Duodenal mucosa (tissue), 2 donors: ENCODE data around the gene HGS.

ENCODE experiments used
- H3K27ac ChIP-seq: one replicate; pipeline ENCODE4 v1.7.0; 2013; ENCODE audit warnings: low read depth, low read length
- H3K27me3 ChIP-seq, 2 donors: one replicate each; pipeline ENCODE4 v1.7.0; 2013; ENCODE audit warnings: low read length in 2 of 2, control low read depth in 1 of 2; ENCODE audit not compliant: insufficient read depth in 2 of 2, control insufficient read depth in 1 of 2
- H3K36me3 ChIP-seq, 2 donors: one replicate each; pipeline ENCODE4 v1.7.0; 2013; ENCODE audit warnings: low read length in 2 of 2, control low read depth in 1 of 2; ENCODE audit not compliant: insufficient read depth in 2 of 2, control insufficient read depth in 1 of 2
- H3K4me1 ChIP-seq, 2 donors: one replicate each; pipeline ENCODE4 v1.7.0; 2013; ENCODE audit warnings: low read length in 2 of 2, control low read depth in 1 of 2; ENCODE audit not compliant: insufficient read depth in 2 of 2, control insufficient read depth in 1 of 2
- H3K4me3 ChIP-seq, 2 donors: one replicate each; pipeline ENCODE4 v1.7.0; 2013; ENCODE audit warnings: low read length in 2 of 2, low read depth in 1 of 2
- H3K9ac ChIP-seq, 2 donors: one replicate each; pipeline ENCODE4 v1.7.0; 2013; ENCODE audit warnings: low read length in 2 of 2, low read depth in 1 of 2
- H3K9me3 ChIP-seq, 2 donors: one replicate each; pipeline ENCODE4 v1.7.0; 2013; ENCODE audit warnings: low read length in 2 of 2, control low read depth in 1 of 2; ENCODE audit not compliant: control insufficient read depth in 1 of 2

HGS gene

DNA sequence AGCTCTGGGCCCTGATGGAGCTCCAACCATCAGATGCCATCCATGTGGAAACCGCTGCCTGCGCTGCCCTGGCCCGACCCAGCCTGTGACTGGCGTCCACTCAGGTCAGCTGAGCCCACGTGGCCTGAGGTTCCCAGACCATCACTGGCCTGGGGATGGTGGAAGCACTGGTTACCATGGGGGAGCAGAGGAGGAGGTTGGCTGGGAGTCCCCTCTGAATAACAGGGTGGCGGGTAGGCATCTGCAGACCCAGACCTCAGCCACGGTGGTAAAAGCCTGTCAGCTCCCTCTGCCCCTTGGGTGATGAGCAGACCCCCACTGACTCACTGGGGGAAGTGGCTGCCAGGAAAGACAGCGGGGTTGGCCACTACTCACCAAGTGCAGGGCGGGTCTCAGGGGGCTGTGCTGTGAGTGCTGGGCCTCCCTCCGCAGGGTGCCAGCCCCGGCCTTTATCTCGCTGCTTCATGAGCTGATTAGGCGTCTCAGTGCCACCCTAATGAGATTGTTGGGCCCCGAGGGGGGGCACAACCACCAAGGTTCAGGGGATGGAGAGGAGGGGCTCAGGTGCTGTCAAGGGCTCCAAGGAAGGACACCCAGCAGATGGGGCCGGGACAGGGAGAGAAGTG is 27.6 kb upstream of the HGS start, which contains the start of gene PDE6G:
PDE6G (minus strand) TSS at position 425 of the 626 bp plus-strand sequence. CDS start 3,237 bp downstream, outside the sequence.
- Histone ChIP-seq H3K27ac (no peak within 1 kb of the TSS), H3K4me1 (peaks cover 3 to 5% of the 10 kb centered on the region in 2 donors), H3K4me3 (no peak within 1 kb of the TSS), H3K36me3 (no peaks in the 10 kb centered on the region), H3K27me3 (no peaks in the 10 kb centered on the region), H3K9me3 (no peaks in the 10 kb centered on the region), H3K9ac (no peak within 1 kb of the TSS)

DNA sequence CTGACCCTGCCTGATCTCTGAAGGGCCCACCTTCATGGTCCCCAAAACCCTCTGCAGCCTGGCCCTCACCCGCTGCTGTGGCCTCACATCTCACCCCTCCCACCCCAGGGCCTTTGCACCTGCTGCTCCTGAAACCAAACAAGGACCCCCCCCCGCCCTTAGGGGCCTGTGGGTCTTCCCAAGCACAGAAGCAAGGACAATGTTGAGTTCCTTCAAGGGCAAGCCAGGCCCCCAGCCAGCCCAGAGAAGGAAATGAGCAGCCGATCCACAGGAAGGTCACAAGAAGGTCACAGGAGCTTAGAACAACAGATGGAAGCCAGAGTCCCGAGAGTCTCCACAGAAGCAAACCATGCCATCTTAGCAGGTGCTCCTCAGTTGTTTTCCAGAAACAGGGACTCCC is 27.0 kb upstream of the HGS start:
- H3K36me3 ChIP-seq = no peaks in the 10 kb centered on the region
- H3K9me3 ChIP-seq = no peaks in the 10 kb centered on the region
- H3K4me1 ChIP-seq = peaks cover 3 to 5% of the 10 kb centered on the region in 2 donors
- no peaks in the 10 kb centered on the region for H3K27me3 ChIP-seq
- no peak overlapping the region for H3K9ac ChIP-seq
- no peak overlapping the region for H3K27ac ChIP-seq
- no peak overlapping the region for H3K4me3 ChIP-seq

DNA sequence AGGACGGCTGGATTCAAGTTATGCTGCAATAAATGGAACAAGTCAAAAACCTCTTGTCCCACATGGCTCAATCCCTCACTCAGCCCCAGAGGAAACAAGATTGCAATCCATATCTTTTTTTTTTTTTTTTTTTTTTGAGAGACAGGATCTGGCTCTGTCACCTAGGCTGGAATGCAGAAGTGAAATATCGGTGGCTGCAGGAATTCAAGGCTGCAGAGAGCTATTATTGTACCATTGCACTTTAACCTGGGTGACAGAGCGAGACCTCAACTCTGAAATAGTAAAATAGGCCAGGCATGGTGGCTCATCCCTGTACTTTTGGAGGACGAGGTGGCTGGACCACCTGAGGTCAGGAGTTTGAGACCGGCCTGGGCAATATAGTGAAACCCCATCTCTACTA is 24.8 kb upstream of the HGS start:
- Histone ChIP-seq H3K4me3 (no peak overlapping the region), H3K9ac (no peak overlapping the region), H3K36me3 (peaks cover 0 to under 1% of the 10 kb centered on the region in 2 donors), H3K9me3 (no peaks in the 10 kb centered on the region), H3K4me1 (peaks cover 0 to 5% of the 10 kb centered on the region in 2 donors), H3K27me3 (no peaks in the 10 kb centered on the region), H3K27ac (no peak overlapping the region)

DNA sequence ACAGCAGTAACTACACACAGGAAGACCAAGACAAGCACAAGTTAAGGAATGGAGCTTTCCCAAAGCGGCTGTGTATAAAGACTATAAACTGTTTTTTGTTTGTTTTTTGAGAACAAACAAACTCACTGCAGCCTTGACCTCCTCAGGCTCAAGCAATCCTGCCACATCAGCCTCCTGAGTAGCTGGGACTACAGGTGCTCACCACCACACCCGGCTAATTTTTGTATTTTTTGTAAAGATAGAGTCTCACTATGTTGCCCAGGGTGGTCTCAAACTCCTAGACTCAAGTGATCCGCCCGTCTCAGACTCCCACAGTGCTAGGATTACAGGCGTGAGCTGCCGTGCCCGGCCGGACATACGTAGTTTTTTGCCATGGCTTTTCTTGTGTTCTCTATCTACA is 23.4 kb upstream of the HGS start:
- Histone ChIP-seq H3K9ac (no peak overlapping the region), H3K27me3 (no peaks in the 10 kb centered on the region), H3K4me1 (peaks cover 5 to 8% of the 10 kb centered on the region in 2 donors), H3K4me3 (no peak overlapping the region), H3K36me3 (peaks cover 0 to 11% of the 10 kb centered on the region in 2 donors), H3K9me3 (no peaks in the 10 kb centered on the region), H3K27ac (no peak overlapping the region)

DNA sequence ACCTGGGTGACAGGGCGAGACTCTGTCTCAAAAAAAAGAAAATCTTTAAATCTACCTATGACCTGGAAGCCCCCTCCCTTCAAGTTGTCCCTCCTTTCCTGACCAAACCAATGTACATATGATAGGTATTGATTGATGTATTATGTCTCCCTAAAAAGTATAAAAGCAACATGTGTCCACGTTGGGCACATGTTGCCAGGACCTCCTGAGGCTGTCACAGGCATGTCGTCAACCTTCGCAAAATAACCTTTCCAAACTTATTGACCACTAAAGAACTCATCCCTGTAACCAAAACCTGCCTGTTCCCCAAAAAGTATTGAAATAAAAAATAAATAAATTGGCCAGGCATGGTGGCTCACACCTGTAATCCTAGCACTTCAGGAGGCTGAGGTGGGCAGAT is 21.8 kb upstream of the HGS start:
- no peaks in the 10 kb centered on the region for H3K27me3 ChIP-seq
- H3K4me3 ChIP-seq = no peak overlapping the region
- no peak overlapping the region for H3K27ac ChIP-seq
- H3K9ac ChIP-seq = no peak overlapping the region
- H3K9me3 ChIP-seq = no peaks in the 10 kb centered on the region
- H3K4me1 ChIP-seq = peaks cover 10 to 11% of the 10 kb centered on the region in 2 donors
- H3K36me3 ChIP-seq = peaks cover 0 to 11% of the 10 kb centered on the region in 2 donors

DNA sequence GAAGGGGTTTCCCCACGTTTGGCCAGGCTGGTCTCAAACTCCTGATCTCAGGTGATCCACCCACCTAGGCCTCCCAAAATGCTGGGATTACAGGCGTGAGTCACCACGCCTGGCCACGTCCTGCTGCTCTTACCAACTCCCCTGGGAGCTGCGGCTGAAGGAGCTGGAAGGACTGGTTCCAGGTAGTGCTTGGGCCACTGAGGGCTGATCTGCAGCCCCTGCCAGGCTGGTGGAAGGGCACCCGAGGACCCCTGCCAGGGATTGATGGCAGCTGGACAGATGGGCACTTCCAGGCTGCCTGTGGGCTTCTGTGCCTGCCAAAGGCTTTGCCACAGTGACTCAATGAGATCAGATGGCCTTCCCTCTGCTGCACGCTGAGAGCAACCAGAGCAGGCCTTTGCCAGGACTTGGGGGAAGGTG is 19.8 kb upstream of the HGS start:
- H3K4me3 ChIP-seq = no peak overlapping the region
- peaks cover 14 to 16% of the 10 kb centered on the region in 2 donors for H3K4me1 ChIP-seq
- no peaks in the 10 kb centered on the region for H3K9me3 ChIP-seq
- no peak overlapping the region for H3K27ac ChIP-seq
- H3K36me3 ChIP-seq = peaks cover 0 to 15% of the 10 kb centered on the region in 2 donors
- no peaks in the 10 kb centered on the region for H3K27me3 ChIP-seq
- no peak overlapping the region for H3K9ac ChIP-seq

DNA sequence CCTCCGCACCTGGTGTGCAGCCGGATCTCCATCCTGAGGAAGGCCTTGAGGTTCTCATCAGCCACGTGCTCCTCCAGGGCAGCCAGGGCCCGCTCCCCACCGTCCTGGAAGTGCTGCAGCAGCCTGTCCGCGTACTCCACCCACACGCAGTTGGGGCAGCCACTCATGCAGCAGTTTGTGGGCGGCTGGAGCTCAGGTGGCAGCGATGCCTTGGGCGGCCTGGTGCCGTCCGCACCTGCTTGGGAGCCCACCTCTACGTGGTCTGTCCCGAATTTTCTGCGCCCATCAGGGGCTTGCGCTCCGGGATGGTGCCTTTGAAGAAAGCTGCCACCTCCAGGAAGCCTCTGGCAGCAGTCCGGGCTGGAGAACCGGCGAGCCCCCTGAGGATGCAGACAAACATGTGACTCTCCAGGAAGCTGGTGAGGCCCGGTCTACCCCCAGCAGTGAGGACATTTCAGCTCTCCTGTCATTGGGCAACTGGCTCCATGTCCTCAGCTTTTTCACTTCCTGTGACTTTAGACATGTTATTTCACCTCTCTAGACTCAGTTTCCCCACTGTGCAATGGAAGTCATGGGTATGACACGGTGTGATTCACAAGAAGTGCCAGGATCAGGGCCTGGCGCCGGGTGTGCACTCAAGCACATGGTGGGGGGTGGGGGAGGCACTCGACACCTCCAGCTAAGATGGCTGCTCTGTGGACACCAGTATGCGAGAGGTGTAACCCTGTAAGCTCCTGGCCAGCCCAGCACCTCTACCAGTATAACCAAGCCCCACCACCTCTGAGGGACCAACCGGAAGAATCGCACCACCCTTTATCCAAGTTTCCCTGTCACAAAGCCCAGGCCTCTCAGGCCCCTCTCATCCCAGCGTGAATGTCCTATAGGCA is 18.4 kb upstream of the HGS start:
- peaks cover 14 to 16% of the 10 kb centered on the region in 2 donors for H3K4me1 ChIP-seq
- H3K4me3 ChIP-seq = peak overlapping the region; percentile 72 to 89
- no peak overlapping the region for H3K27ac ChIP-seq
- H3K36me3 ChIP-seq = peaks cover 0 to 28% of the 10 kb centered on the region in 2 donors
- no peaks in the 10 kb centered on the region for H3K27me3 ChIP-seq
- H3K9ac ChIP-seq = peak overlapping the region; percentile 69 to 91
- H3K9me3 ChIP-seq = no peaks in the 10 kb centered on the region

DNA sequence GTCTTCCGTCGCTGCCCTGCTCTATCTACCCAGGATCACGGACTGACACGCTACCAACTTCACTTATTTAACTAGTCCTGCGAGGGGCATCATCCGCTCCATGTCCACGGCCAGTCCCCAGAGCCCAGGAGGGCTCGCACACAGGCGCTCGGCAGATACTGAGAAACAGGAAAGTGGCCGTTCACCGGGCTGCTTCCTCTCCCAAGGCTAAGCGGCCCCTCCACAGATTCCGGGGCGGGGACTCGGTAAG is 17.8 kb upstream of the HGS start:
- Histone ChIP-seq H3K9me3 (no peaks in the 10 kb centered on the region), H3K4me1 (peaks cover 14 to 16% of the 10 kb centered on the region in 2 donors), H3K27me3 (no peaks in the 10 kb centered on the region), H3K36me3 (peaks cover under 1 to 31% of the 10 kb centered on the region in 2 donors), H3K27ac (peak overlapping the region; percentile 64), H3K4me3 (peak overlapping the region; percentile 72 to 89), H3K9ac (peak overlapping the region; percentile 69 to 91)

DNA sequence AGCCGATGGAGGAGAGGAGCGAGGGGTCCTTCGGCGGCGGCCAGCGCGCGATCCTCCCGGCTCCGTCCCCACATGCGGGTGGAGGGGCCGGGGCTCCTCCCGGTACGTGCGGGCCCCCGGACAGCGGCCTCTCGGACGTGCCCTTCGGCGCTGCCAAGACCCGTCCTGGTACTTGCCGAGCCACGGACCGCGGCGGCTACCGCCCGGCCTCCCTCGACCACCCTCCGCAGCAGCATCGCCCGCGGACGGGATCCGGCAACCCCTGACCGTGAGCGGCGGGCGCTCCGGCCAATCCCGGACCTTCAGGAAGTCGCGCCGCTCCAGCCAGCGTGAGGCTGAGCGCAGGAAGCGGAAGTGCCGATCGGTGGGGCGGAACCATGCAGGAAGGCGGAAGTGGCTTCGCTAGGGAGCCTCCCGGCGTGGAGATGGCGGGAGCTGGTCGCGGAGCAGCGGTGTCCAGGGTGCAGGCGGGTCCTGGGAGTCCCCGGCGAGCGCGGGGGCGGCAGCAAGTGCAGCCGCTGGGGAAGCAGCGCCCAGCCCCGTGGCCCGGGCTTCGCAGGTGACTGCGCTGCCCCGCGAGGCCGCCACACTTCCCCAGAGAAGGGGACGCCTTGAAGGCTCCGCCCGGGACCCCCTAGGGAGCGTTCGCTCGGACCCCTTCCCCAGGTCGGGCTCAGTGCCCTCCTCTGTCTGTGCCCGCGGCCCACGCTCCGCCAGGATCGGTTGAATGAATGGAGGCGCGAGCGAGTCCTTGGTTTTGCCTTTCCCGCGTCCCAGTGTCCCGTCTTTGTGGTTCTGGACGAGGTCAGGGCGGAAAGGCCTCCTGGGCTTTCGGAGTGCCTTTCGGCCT is 17.2 kb upstream of the HGS start, which contains the start of the genes CCDC137 and OXLD1:
CCDC137 (plus strand) TSS at position 396 of the 850 bp plus-strand sequence; CDS start at position 426, 30 bp downstream.
OXLD1 (minus strand) TSS at position 264 of the 850 bp plus-strand sequence; CDS start at position 236, 28 bp downstream.
- peaks cover 6 to 36% of the 10 kb centered on the region in 2 donors for H3K36me3 ChIP-seq
- H3K9ac ChIP-seq = peak within 1 kb of the TSS; percentile 69 to 91
- no peaks in the 10 kb centered on the region for H3K9me3 ChIP-seq
- no peaks in the 10 kb centered on the region for H3K27me3 ChIP-seq
- peaks cover 14 to 16% of the 10 kb centered on the region in 2 donors for H3K4me1 ChIP-seq
- peak within 1 kb of the TSS; percentile 64 for H3K27ac ChIP-seq
- H3K4me3 ChIP-seq = peak within 1 kb of the TSS; percentile 72 to 89
